Endothelial cell of umbilical vein (primary cell): Measurements from ENCODE around the gene DZIP3. TPM values are rescaled to one million over a fixed set of nuclear protein-coding genes. Genes with fewer than 3 reads are reported as not detected.
A peak's percentile ranks its signal among the peaks of the same experiment; 100 is the strongest.

Experiments
- BruUV-seq: library from RNA; stranded (reverse); fragments of 400-500 nt; replicated peaks from 2 replicates; lab custom pipeline; 2021; lab: Mats Ljungman, UMichigan
- CTCF ChIA-PET: fragments of 300-600, 350-600 bp; sonication (Branson Sonifier 250); formaldehyde crosslinking; loops from one replicate; lab custom pipeline; 2021; ENCODE audit warnings: antibody characterized with exemption, inconsistent platforms; lab: Charles Lee
- POLR2A ChIA-PET: fragments of 300-600, 350-600 bp; sonication (Branson Sonifier 250); formaldehyde crosslinking; loops from one replicate; lab custom pipeline; 2021; ENCODE audit warnings: antibody characterized with exemption, inconsistent platforms; lab: Charles Lee
- DNase-seq: peaks from one replicate; pipeline ENCODE4 v3.0.0-alpha.2; 2011; ENCODE audit warnings: low read depth, low spot score
- FAIRE-seq: peaks from 2 replicates; lab custom pipeline; 2011; peaks lifted over from hg19 to GRCh38; lab: Jason Lieb, UNC
- H2AFZ ChIP-seq: 2 replicates; pipeline ENCODE4 v1.6.0; 2012; ENCODE audit warnings: low read depth, low read length, control low read depth, inconsistent platforms
- H3K27ac ChIP-seq: 2 replicates; pipeline ENCODE4 v1.5.1; 2011; ENCODE audit warnings: low read depth, mild to moderate bottlenecking, control low read depth, low read length, moderate library complexity; ENCODE audit not compliant: insufficient read depth
- H3K27me3 ChIP-seq, 2 experiments: 2 replicates each; pipeline versions ENCODE4 v1.6.0 to v1.6.1; 2011; ENCODE audit warnings: low read length in 2 of 2, mixed read lengths in 1 of 2; ENCODE audit not compliant: control insufficient read depth in 2 of 2, insufficient read depth in 2 of 2
- H3K36me3 ChIP-seq, 2 experiments: 2 replicates in 1 of 2; 3 replicates in 1 of 2; pipeline ENCODE4 v1.5.1; 2011; ENCODE audit warnings: low read length in 2 of 2, mild to moderate bottlenecking in 1 of 2, moderate library complexity in 1 of 2; ENCODE audit not compliant: control insufficient read depth in 2 of 2, insufficient read depth in 2 of 2; ENCODE audit errors: extremely low read depth in 1 of 2
- H3K4me1 ChIP-seq: 3 replicates; pipeline ENCODE4 v1.5.1; 2011; ENCODE audit warnings: mild to moderate bottlenecking, low read length; ENCODE audit not compliant: control insufficient read depth, insufficient read depth; ENCODE audit errors: extremely low read depth
- H3K4me2 ChIP-seq: 2 replicates; pipeline ENCODE4 v1.6.1; 2011; ENCODE audit warnings: low read length, control low read depth, mixed read lengths; ENCODE audit not compliant: insufficient read depth
- H3K4me3 ChIP-seq, 3 experiments: fragments of 200-600 bp in 1 of 3; sonication (generic), shearing (Covaris generic) in 1 of 3; replicated peaks in 1 of 3; 2 replicates each; pipeline ENCODE4 v1.5.1; 2011 to 2016; ENCODE audit warnings: control low read depth in 3 of 3, low read length in 3 of 3, mild to moderate bottlenecking in 2 of 3, inconsistent platforms in 1 of 3, low read depth in 1 of 3, moderate library complexity in 1 of 3; ENCODE audit not compliant: insufficient read depth in 1 of 3
- H3K79me2 ChIP-seq: 2 replicates; pipeline ENCODE4 v1.6.0; 2012; ENCODE audit warnings: low read length, inconsistent platforms; ENCODE audit not compliant: control insufficient read depth, insufficient read depth
- H3K9ac ChIP-seq: replicated peaks from 2 replicates; pipeline ENCODE3; 2011; ENCODE audit warnings: low read length, control low read depth; ENCODE audit not compliant: insufficient read depth; ENCODE audit errors: extremely low read depth
- H3K9me1 ChIP-seq: replicated peaks from 3 replicates; pipeline ENCODE4 v1.6.0; 2011; ENCODE audit warnings: mild to moderate bottlenecking, low read length; ENCODE audit not compliant: control insufficient read depth, insufficient read depth; ENCODE audit errors: extremely low read depth
- H3K9me3 ChIP-seq: replicated peaks from 2 replicates; pipeline ENCODE4 v1.5.1; 2012; ENCODE audit warnings: low read length, inconsistent platforms; ENCODE audit not compliant: control insufficient read depth, insufficient read depth
- H4K20me1 ChIP-seq: replicated peaks from 2 replicates; pipeline ENCODE3; 2011; ENCODE audit warnings: mild to moderate bottlenecking, low read length; ENCODE audit not compliant: control insufficient read depth, insufficient read depth; ENCODE audit errors: extremely low read depth
- EZH2 ChIP-seq: IDR thresholded peaks from 2 replicates; pipeline ENCODE4 v1.6.1; 2012; ENCODE audit warnings: borderline replicate concordance, low read depth, mild to moderate bottlenecking, moderate library complexity, low read length, inconsistent platforms; ENCODE audit not compliant: severe bottlenecking
- FOS ChIP-seq: IDR thresholded peaks from 2 replicates; pipeline ENCODE4 v1.6.1; 2011; ENCODE audit warnings: mild to moderate bottlenecking, low read length, moderate library complexity, borderline replicate concordance; ENCODE audit not compliant: insufficient read depth
- GATA2 ChIP-seq: IDR thresholded peaks from 2 replicates; pipeline ENCODE4 v1.7.0; 2011; ENCODE audit warnings: low read depth, mild to moderate bottlenecking, moderate library complexity, mixed read lengths, low read length; ENCODE audit not compliant: insufficient read length, insufficient read depth
- JUN ChIP-seq: IDR thresholded peaks from 2 replicates; pipeline ENCODE4 v1.6.1; 2011; ENCODE audit warnings: borderline replicate concordance, low read depth; ENCODE audit not compliant: insufficient read length, insufficient read depth
- POLR2A ChIP-seq: IDR thresholded peaks from 2 replicates; pipeline ENCODE4 v1.6.1; 2012; ENCODE audit warnings: low read depth, mild to moderate bottlenecking, control low read depth, low read length
- POLR2AphosphoS5 ChIP-seq: IDR thresholded peaks from 2 replicates; pipeline ENCODE4 v1.6.1; 2012; ENCODE audit warnings: low read depth, mild to moderate bottlenecking, control low read depth, low read length, moderate library complexity; ENCODE audit not compliant: insufficient read depth
- dilution Hi-C: fragments of 300-500 bp; cut with MboI; formaldehyde crosslinking; loops from one replicate; pipeline ENCODE4 v1.15.0; 2019; ENCODE audit warnings: low sequenced_read_pairs; ENCODE audit not compliant: extremely low pct_ligation_motif_present
- intact Hi-C: fragments of 100-400 bp; cut with micrococcal nuclease; formaldehyde crosslinking; loops from one replicate; pipeline ENCODE4 v1.10.0; 2022
- polyA plus RNA-seq, 4 experiments: library from polyadenylated mRNA; depleted of rRNA in 3 of 4; stranded (reverse) in 3 of 4; unstranded in 1 of 4; fragments of >200 nt; gene quantifications; 2 replicates each; pipeline versions ENCODE4 v1.2.1 to v1.2.3, GENCODE V29; 2011 to 2012; ENCODE audit warnings: missing spikeins in 1 of 4
- total RNA-seq: library from RNA; stranded (reverse); gene quantifications from 2 replicates; pipeline ENCODE4 v1.2.3, GENCODE V29; 2021
- TF ChIP-seq, protein P1 (sequence below), 2 donors: IDR thresholded peaks; 1 replicate in 1 of 2; 2 replicates in 1 of 2; pipeline ENCODE4 v1.5.1; 2011; ENCODE audit warnings: low read length in 2 of 2, mild to moderate bottlenecking in 2 of 2, moderate library complexity in 2 of 2, control low read depth in 1 of 2, inconsistent platforms in 1 of 2, low read depth in 1 of 2; ENCODE audit not compliant: insufficient read depth in 1 of 2; ENCODE audit errors: extremely low read depth in 1 of 2
- TF ChIP-seq, protein P2 (sequence below): IDR thresholded peaks from 2 replicates; pipeline ENCODE4 v1.6.1; 2011; ENCODE audit not compliant: insufficient read depth, insufficient read length

The DZIP3 gene
- total and polyA plus RNA-seq, 2 donors (not counting 3 experiments of a cell fraction or from before 2014, with no cell fraction given) = 1.9 to 6.5 TPM

DNA sequence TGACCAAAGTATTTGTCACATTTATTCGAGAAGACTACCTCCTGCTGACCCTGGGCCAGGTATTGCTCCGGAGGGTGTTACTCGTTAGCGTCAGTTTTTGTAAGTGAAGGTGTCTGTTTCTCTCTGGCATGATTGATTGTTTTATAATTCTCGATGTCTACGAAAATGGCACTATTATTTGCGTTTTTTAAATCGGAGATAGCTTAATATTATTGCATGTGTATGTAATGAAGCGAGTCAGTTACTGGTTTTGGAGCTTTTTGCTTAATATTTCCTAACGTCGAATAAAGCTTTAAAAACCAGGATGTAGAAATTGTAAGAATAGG lies 439 bp downstream of the DZIP3 start:
- no peaks in the 10 kb centered on the region for H3K27me3 ChIP-seq
- H4K20me1 ChIP-seq = no peaks in the 10 kb centered on the region
- dilution Hi-C loops = no loop called here
- BruUV-seq = no TSS peak
- no peak for FAIRE-seq
- POLR2A ChIA-PET = interaction anchor here (0.9 to 1.1 kb wide), 2 partner anchors 11 to 13 kb away, joined by 3 to 6 read pairs; no protein-coding TSS in a partner anchor
- DNase-seq = no peak
- H3K79me2 ChIP-seq = peaks cover 44% of the 10 kb centered on the region
- H3K9me1 ChIP-seq = no peaks in the 10 kb centered on the region
- no peaks in the 10 kb centered on the region for H3K9me3 ChIP-seq
- peak overlapping the region; percentile 72 to 86 (median 75) for H3K4me3 ChIP-seq
- H2AFZ ChIP-seq = peak overlapping the region; percentile 76
- H3K9ac ChIP-seq = peak overlapping the region; percentile 89
- CTCF ChIA-PET = interaction anchor here (0.9 to 1.9 kb wide), 6 partner anchors 11 to 546 kb away, joined by 3 to 6 read pairs (median 3); no protein-coding TSS in a partner anchor
- peak overlapping the region; percentile 95 for H3K4me2 ChIP-seq
- H3K4me1 ChIP-seq = peaks cover 18% of the 10 kb centered on the region
- TF ChIP-seq FOS (peak; percentile 0), POLR2AphosphoS5 (no peak), POLR2A (no peak)
- TF ChIP-seq, protein P1, sequence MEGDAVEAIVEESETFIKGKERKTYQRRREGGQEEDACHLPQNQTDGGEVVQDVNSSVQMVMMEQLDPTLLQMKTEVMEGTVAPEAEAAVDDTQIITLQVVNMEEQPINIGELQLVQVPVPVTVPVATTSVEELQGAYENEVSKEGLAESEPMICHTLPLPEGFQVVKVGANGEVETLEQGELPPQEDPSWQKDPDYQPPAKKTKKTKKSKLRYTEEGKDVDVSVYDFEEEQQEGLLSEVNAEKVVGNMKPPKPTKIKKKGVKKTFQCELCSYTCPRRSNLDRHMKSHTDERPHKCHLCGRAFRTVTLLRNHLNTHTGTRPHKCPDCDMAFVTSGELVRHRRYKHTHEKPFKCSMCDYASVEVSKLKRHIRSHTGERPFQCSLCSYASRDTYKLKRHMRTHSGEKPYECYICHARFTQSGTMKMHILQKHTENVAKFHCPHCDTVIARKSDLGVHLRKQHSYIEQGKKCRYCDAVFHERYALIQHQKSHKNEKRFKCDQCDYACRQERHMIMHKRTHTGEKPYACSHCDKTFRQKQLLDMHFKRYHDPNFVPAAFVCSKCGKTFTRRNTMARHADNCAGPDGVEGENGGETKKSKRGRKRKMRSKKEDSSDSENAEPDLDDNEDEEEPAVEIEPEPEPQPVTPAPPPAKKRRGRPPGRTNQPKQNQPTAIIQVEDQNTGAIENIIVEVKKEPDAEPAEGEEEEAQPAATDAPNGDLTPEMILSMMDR (IDR thresholded peaks at IDR 0.05; ENCODE audit: extremely low read depth in 1 of 2, insufficient read depth in 1 of 2, low read depth in 1 of 2, low read length in 2 of 2) = no peak
- peak overlapping the region; percentile 87 for H3K27ac ChIP-seq
- no peaks in the 10 kb centered on the region for H3K36me3 ChIP-seq
- intact Hi-C loops = loop anchor here (1.0 to 2.0 kb wide), 3 partner anchors 27 to 368 kb away; partner anchors contain the start of gene IFT57

DNA sequence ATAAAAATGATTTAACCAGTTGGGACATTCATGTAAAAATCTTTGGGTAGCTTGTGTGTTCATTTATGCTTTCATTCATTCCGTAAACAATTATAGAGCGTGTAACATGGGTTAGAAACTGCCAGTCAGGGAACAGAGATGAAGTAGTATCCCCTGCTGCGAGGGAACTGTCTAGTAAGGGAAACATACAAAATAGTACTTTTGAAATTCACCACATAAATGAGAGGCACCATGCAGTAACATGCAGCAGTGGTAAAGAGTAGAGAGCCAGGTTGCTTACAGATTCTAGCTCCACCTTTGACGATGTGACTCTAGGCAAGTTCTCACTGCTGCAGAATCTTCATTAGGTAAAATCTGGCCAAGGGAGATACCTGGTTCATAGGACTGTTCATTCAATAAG lies 938 bp downstream of the DZIP3 start:
- Histone ChIP-seq H3K36me3 (no peaks in the 10 kb centered on the region), H2AFZ (peak overlapping the region; percentile 36), H3K4me2 (peak overlapping the region; percentile 95), H4K20me1 (no peaks in the 10 kb centered on the region), H3K9me1 (no peaks in the 10 kb centered on the region), H3K79me2 (peaks cover 39% of the 10 kb centered on the region), H3K4me3 (peak overlapping the region; percentile 72 to 86 (median 75)), H3K9me3 (no peaks in the 10 kb centered on the region), H3K9ac (peak overlapping the region; percentile 89), H3K4me1 (peaks cover 18% of the 10 kb centered on the region), H3K27me3 (no peaks in the 10 kb centered on the region), H3K27ac (peak overlapping the region; percentile 87)
- POLR2A ChIA-PET = interaction anchor here (0.7 to 0.9 kb wide), 2 partner anchors 11 to 12 kb away, joined by 3 read pairs; no protein-coding TSS in a partner anchor
- BruUV-seq = no TSS peak
- DNase-seq (peak; percentile 16), FAIRE-seq (no peak)
- TF ChIP-seq, protein P2, sequence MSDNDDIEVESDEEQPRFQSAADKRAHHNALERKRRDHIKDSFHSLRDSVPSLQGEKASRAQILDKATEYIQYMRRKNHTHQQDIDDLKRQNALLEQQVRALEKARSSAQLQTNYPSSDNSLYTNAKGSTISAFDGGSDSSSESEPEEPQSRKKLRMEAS = no peak
- TF ChIP-seq JUN = no peak
- no peak for TF ChIP-seq FOS
- TF ChIP-seq EZH2 = no peak
- TF ChIP-seq, protein P1 (IDR thresholded peaks at IDR 0.05; ENCODE audit: extremely low read depth in 1 of 2, insufficient read depth in 1 of 2, low read depth in 1 of 2, low read length in 2 of 2) = no peak
- no peak for TF ChIP-seq GATA2
- TF ChIP-seq POLR2AphosphoS5 = no peak
- TF ChIP-seq POLR2A = no peak
- CTCF ChIA-PET = interaction anchor here (0.9 kb wide), 1 partner anchor 113 kb away, joined by 3 read pairs; no protein-coding TSS in a partner anchor
- dilution Hi-C loops = no loop called here
- intact Hi-C loops = no loop called here
